HepG2 (cell line): ENCODE results near the gene RDH11.

Experiments
- ADNP ChIP-seq: sonication (generic); formaldehyde crosslinking; IDR thresholded peaks from 2 replicates; pipeline ENCODE4 v1.4.0; 2020; ENCODE audit warnings: missing genetic modification reagents
- JDP2 ChIP-seq: sonication (generic); formaldehyde crosslinking; IDR thresholded peaks from 2 replicates; pipeline ENCODE4 v1.8.1; 2022; ENCODE audit warnings: missing genetic modification reagents, borderline replicate concordance
- ZBTB46 ChIP-seq: sonication (generic); formaldehyde crosslinking; IDR thresholded peaks from 2 replicates; pipeline ENCODE4 v1.4.0; 2020; ENCODE audit warnings: mild to moderate bottlenecking, missing genetic modification reagents, borderline replicate concordance
- ZNF160 ChIP-seq: sonication (generic); formaldehyde crosslinking; IDR thresholded peaks from 2 replicates; pipeline ENCODE4 v1.8.0; 2022; ENCODE audit warnings: mild to moderate bottlenecking, inconsistent platforms, missing genetic modification reagents
- ZNF556 ChIP-seq: sonication (generic); formaldehyde crosslinking; IDR thresholded peaks from 2 replicates; pipeline ENCODE4 v1.4.0; 2020; ENCODE audit warnings: mild to moderate bottlenecking, missing genetic modification reagents, borderline replicate concordance
- TF ChIP-seq, protein P1 (sequence below), 2 experiments: sonication (generic) in 1 of 2; formaldehyde crosslinking in 1 of 2; IDR thresholded peaks; 2 replicates each; pipeline versions ENCODE4 v1.4.0 to v1.6.1; 2018 to 2020; ENCODE audit warnings: missing genetic modification reagents in 2 of 2, borderline replicate concordance in 1 of 2, low read depth in 1 of 2, mild to moderate bottlenecking in 1 of 2, missing biosample characterization in 1 of 2

GRCh38 chr14:67633451-67634147, 62.0 kb downstream of the RDH11 start:
- TF ChIP-seq ZNF160 (CRISPR knock-in tag) (no peak), JDP2 (CRISPR knock-in tag) (no peak), ADNP (CRISPR knock-in tag) (no peak), ZNF556 (CRISPR knock-in tag) (no peak), ZBTB46 (CRISPR knock-in tag) (no peak)
- TF ChIP-seq, protein P1, sequence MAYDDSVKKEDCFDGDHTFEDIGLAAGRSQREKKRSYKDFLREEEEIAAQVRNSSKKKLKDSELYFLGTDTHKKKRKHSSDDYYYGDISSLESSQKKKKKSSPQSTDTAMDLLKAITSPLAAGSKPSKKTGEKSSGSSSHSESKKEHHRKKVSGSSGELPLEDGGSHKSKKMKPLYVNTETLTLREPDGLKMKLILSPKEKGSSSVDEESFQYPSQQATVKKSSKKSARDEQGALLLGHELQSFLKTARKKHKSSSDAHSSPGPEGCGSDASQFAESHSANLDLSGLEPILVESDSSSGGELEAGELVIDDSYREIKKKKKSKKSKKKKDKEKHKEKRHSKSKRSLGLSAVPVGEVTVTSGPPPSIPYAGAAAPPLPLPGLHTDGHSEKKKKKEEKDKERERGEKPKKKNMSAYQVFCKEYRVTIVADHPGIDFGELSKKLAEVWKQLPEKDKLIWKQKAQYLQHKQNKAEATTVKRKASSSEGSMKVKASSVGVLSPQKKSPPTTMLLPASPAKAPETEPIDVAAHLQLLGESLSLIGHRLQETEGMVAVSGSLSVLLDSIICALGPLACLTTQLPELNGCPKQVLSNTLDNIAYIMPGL (CRISPR knock-in tag; IDR thresholded peaks at IDR 0.05; ENCODE audit: borderline replicate concordance in 1 of 2, low read depth in 1 of 2), result no peak
